Measurements from ENCODE around the gene NECTIN3. TPM values are rescaled to one million over a fixed set of nuclear protein-coding genes. Genes with fewer than 3 reads are reported as not detected.
A peak's percentile ranks its signal among the peaks of the same experiment; 100 is the strongest.

Gene NECTIN3
- total and polyA plus RNA-seq, 3 experiments from 2014 or later: 2.2 to 13.3 (median 12.8) TPM

DNA sequence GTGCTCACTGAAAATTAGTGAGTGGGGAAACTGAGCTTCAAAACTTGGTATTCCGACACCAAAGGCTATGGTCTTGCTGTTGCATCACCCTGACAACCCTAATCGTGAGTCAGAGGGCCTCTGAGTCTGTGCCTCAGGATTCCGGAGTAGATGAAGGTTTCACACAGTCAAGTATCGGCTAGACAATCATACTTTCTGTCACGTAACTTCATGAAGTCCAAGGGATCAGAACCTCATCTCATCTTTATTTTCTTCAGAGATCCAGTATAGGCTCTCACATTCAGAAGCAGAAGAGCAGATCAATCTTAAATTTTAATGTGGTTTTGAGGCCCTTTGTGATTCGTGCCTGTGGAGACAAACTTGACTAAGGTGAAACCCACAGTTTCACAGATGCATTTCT, 26.1 kb upstream of the NECTIN3 start:
- no peaks in the 10 kb centered on the region for H3K4me1 ChIP-seq (ENCODE audit: insufficient read depth, low read length)
- H3K4me3 ChIP-seq (ENCODE audit: low read length): no peak overlapping the region
- no peaks in the 10 kb centered on the region for H3K4me1 Mint-ChIP-seq
- no peaks in the 10 kb centered on the region for H3K9me3 ChIP-seq (ENCODE audit: low read length)
- H3K27me3 Mint-ChIP-seq: no peaks in the 10 kb centered on the region
- H3K27ac Mint-ChIP-seq: no peak overlapping the region
- H3K27me3 ChIP-seq (ENCODE audit: insufficient read depth, low read length, poor library complexity, severe bottlenecking): no peaks in the 10 kb centered on the region
- H3K36me3 Mint-ChIP-seq: no peaks in the 10 kb centered on the region
- peaks cover 0 to 1% (median 0%) of the 10 kb centered on the region in 5 donors for H3K9me3 Mint-ChIP-seq
- no peak overlapping the region for H3K27ac ChIP-seq (ENCODE audit: low read depth, low read length)
- H3K36me3 ChIP-seq (ENCODE audit: insufficient read depth, low read length): no peaks in the 10 kb centered on the region
- ChIA-PET CTCF (no interaction called here), POLR2A (no interaction called here)
- DNase-seq: no peak
- H3K4me3 Mint-ChIP-seq: no peak overlapping the region

- H3K9me3 Mint-ChIP-seq: no peaks in the 10 kb centered on the region
- Histone ChIP-seq H3K27ac (ENCODE audit: low read depth, low read length) (no peak overlapping the region), H3K4me3 (ENCODE audit: low read length) (no peak overlapping the region), H3K27me3 (ENCODE audit: insufficient read depth, low read length, poor library complexity, severe bottlenecking) (no peaks in the 10 kb centered on the region), H3K36me3 (ENCODE audit: insufficient read depth, low read length) (no peaks in the 10 kb centered on the region), H3K9me3 (ENCODE audit: low read length) (no peaks in the 10 kb centered on the region), H3K4me1 (ENCODE audit: insufficient read depth, low read length) (no peaks in the 10 kb centered on the region)
- no peaks in the 10 kb centered on the region for H3K4me1 Mint-ChIP-seq
- no peaks in the 10 kb centered on the region for H3K27me3 Mint-ChIP-seq
- no peaks in the 10 kb centered on the region for H3K36me3 Mint-ChIP-seq
- no peak overlapping the region for H3K4me3 Mint-ChIP-seq
- ChIA-PET POLR2A (no interaction called here), CTCF (no interaction called here)
- no peak for DNase-seq
- H3K27ac Mint-ChIP-seq: no peak overlapping the region
These were observed 24.6 kb upstream of the NECTIN3 start for GRCh38 chr3:111047042-111047441.

GRCh38 chr3:111047812-111048435, 23.7 kb upstream of the NECTIN3 start:
- Mint-ChIP-seq H3K27me3 (no peaks in the 10 kb centered on the region), H3K9me3 (no peaks in the 10 kb centered on the region), H3K4me3 (no peak overlapping the region), H3K4me1 (no peaks in the 10 kb centered on the region), H3K36me3 (no peaks in the 10 kb centered on the region), H3K27ac (no peak overlapping the region)
- H3K4me3 ChIP-seq (ENCODE audit: low read length): no peak overlapping the region
- ChIA-PET POLR2A (no interaction called here), CTCF (no interaction called here)
- H3K9me3 ChIP-seq (ENCODE audit: low read length): no peaks in the 10 kb centered on the region
- no peaks in the 10 kb centered on the region for H3K4me1 ChIP-seq (ENCODE audit: insufficient read depth, low read length)
- H3K27ac ChIP-seq (ENCODE audit: low read depth, low read length): no peak overlapping the region
- H3K36me3 ChIP-seq (ENCODE audit: insufficient read depth, low read length): no peaks in the 10 kb centered on the region
- DNase-seq: no peak
- no peaks in the 10 kb centered on the region for H3K27me3 ChIP-seq (ENCODE audit: insufficient read depth, low read length, poor library complexity, severe bottlenecking)

- no peak overlapping the region for H3K27ac Mint-ChIP-seq
- Histone ChIP-seq H3K27me3 (ENCODE audit: insufficient read depth, low read length, poor library complexity, severe bottlenecking) (no peaks in the 10 kb centered on the region), H3K36me3 (ENCODE audit: insufficient read depth, low read length) (no peaks in the 10 kb centered on the region), H3K4me3 (ENCODE audit: low read length) (no peak overlapping the region), H3K27ac (ENCODE audit: low read depth, low read length) (no peak overlapping the region), H3K4me1 (ENCODE audit: insufficient read depth, low read length) (no peaks in the 10 kb centered on the region), H3K9me3 (ENCODE audit: low read length) (no peaks in the 10 kb centered on the region)
- ChIA-PET POLR2A (no interaction called here), CTCF (no interaction called here)
- peaks cover 7 to 14% of the 10 kb centered on the region in 2 donors for H3K27me3 Mint-ChIP-seq
- no peaks in the 10 kb centered on the region for H3K9me3 Mint-ChIP-seq
- no peak for DNase-seq
- H3K36me3 Mint-ChIP-seq: peaks cover 0 to 9% (median 1%) of the 10 kb centered on the region in 3 donors
- H3K4me1 Mint-ChIP-seq: no peaks in the 10 kb centered on the region
- no peak overlapping the region for H3K4me3 Mint-ChIP-seq
These were observed 20.3 kb upstream of the NECTIN3 start for GRCh38 chr3:111051354-111051753.

GRCh38 chr3:111068574-111068973, 3.0 kb upstream of the NECTIN3 start:
- Mint-ChIP-seq H3K27me3 (peaks cover 0 to 4% of the 10 kb centered on the region in 2 donors), H3K36me3 (peaks cover 0 to 10% (median 0%) of the 10 kb centered on the region in 3 donors), H3K9me3 (no peaks in the 10 kb centered on the region), H3K4me1 (peaks cover 23 to 27% (median 26%) of the 10 kb centered on the region in 3 donors), H3K27ac (peak overlapping the region in 1 of 8 donors; percentile 13), H3K4me3 (peak overlapping the region in 1 of 7 donors; percentile 39)
- Histone ChIP-seq H3K4me1 (ENCODE audit: insufficient read depth, low read length) (peaks cover 12% of the 10 kb centered on the region), H3K27me3 (ENCODE audit: insufficient read depth, low read length, poor library complexity, severe bottlenecking) (no peaks in the 10 kb centered on the region), H3K36me3 (ENCODE audit: insufficient read depth, low read length) (no peaks in the 10 kb centered on the region), H3K9me3 (ENCODE audit: low read length) (no peaks in the 10 kb centered on the region), H3K27ac (ENCODE audit: low read depth, low read length) (no peak overlapping the region), H3K4me3 (ENCODE audit: low read length) (no peak overlapping the region)
- DNase-seq: no peak
- ChIA-PET POLR2A (no interaction called here), CTCF (interaction anchor here (1.9 kb wide), 1 partner anchor 472 kb away, joined by 11 read pairs; the partner anchor contains the start of gene CD96)

- no peak overlapping the region for H3K27ac ChIP-seq (ENCODE audit: low read depth, low read length)
- H3K27me3 ChIP-seq (ENCODE audit: insufficient read depth, low read length, poor library complexity, severe bottlenecking): no peaks in the 10 kb centered on the region
- peaks cover 15% of the 10 kb centered on the region for H3K4me1 ChIP-seq (ENCODE audit: insufficient read depth, low read length)
- peak overlapping the region; percentile 81 to 94 (median 90) for H3K27ac Mint-ChIP-seq
- no peaks in the 10 kb centered on the region for H3K9me3 Mint-ChIP-seq
- H3K36me3 Mint-ChIP-seq: peaks cover 0 to 10% (median 0%) of the 10 kb centered on the region in 3 donors
- H3K36me3 ChIP-seq (ENCODE audit: insufficient read depth, low read length): no peaks in the 10 kb centered on the region
- no peaks in the 10 kb centered on the region for H3K9me3 ChIP-seq (ENCODE audit: low read length)
- H3K27me3 Mint-ChIP-seq: peaks cover 0 to 17% of the 10 kb centered on the region in 2 donors
- peak overlapping the region; percentile 79 for H3K4me3 ChIP-seq (ENCODE audit: low read length)
- peak overlapping the region; percentile 94 to 97 (median 96) for H3K4me3 Mint-ChIP-seq
- ChIA-PET POLR2A (no interaction called here), CTCF (interaction anchor here (1.0 to 2.0 kb wide), 2 partner anchors 10 to 546 kb away, joined by 3 to 6 read pairs; no protein-coding TSS in a partner anchor)
- H3K4me1 Mint-ChIP-seq: peaks cover 31 to 43% (median 36%) of the 10 kb centered on the region in 3 donors
- no peak for DNase-seq
These were observed 1.4 kb upstream of the NECTIN3 start for GRCh38 chr3:111069974-111070771.

- no peaks in the 10 kb centered on the region for H3K27me3 ChIP-seq (ENCODE audit: insufficient read depth, low read length, poor library complexity, severe bottlenecking)
These were observed 802 bp upstream of the NECTIN3 start for GRCh38 chr3:111070772-111071256.

More at GRCh38 chr3:111070772-111071256, 802 bp upstream of the NECTIN3 start:
- ChIA-PET POLR2A (no interaction called here), CTCF (interaction anchor here (2.0 kb wide), 1 partner anchor 10 kb away, joined by 6 read pairs; no protein-coding TSS in a partner anchor)
- H3K9me3 ChIP-seq (ENCODE audit: low read length): no peaks in the 10 kb centered on the region
- peak in 4 of 5 donors; percentile 4 to 49 (median 28) for DNase-seq
- Mint-ChIP-seq H3K4me1 (peaks cover 31 to 50% (median 39%) of the 10 kb centered on the region in 3 donors), H3K27me3 (peaks cover 0 to 21% of the 10 kb centered on the region in 2 donors), H3K27ac (peak overlapping the region; percentile 81 to 94 (median 90)), H3K4me3 (peak overlapping the region; percentile 94 to 97 (median 96)), H3K36me3 (peaks cover 0 to 10% (median 0%) of the 10 kb centered on the region in 3 donors), H3K9me3 (no peaks in the 10 kb centered on the region)
- peaks cover 15% of the 10 kb centered on the region for H3K4me1 ChIP-seq (ENCODE audit: insufficient read depth, low read length)
- peak overlapping the region; percentile 79 for H3K4me3 ChIP-seq (ENCODE audit: low read length)
- no peaks in the 10 kb centered on the region for H3K36me3 ChIP-seq (ENCODE audit: insufficient read depth, low read length)
- no peak overlapping the region for H3K27ac ChIP-seq (ENCODE audit: low read depth, low read length)

Measured in CD8-positive, alpha-beta memory T cell (primary cell).